T47D (cell line): ENCODE results near the gene TRMT1L.
"Not testable (repeated sequence)": the region's sequence is repeated elsewhere in the genome, so short reads cannot be mapped to it uniquely, and the experiment has no call there.

Experiments
- DNase-seq, 2 experiments: peaks; one replicate each; pipeline versions ENCODE4 v3.0.0 to v3.0.0-alpha.2; 2011 to 2012; ENCODE audit warnings: low read depth in 1 of 2, low spot score in 1 of 2
- JUND ChIP-seq: IDR thresholded peaks from 2 replicates; pipeline ENCODE4 v1.6.1; 2012; ENCODE audit warnings: low read depth
- in situ Hi-C: cut with HindIII; loops from 2 replicates; pipeline ENCODE4 v1.10.0; 2016; ENCODE audit warnings: low sequenced_read_pairs, low pct_unique_long_range_greater_than_20kb

The TRMT1L gene, protein sequence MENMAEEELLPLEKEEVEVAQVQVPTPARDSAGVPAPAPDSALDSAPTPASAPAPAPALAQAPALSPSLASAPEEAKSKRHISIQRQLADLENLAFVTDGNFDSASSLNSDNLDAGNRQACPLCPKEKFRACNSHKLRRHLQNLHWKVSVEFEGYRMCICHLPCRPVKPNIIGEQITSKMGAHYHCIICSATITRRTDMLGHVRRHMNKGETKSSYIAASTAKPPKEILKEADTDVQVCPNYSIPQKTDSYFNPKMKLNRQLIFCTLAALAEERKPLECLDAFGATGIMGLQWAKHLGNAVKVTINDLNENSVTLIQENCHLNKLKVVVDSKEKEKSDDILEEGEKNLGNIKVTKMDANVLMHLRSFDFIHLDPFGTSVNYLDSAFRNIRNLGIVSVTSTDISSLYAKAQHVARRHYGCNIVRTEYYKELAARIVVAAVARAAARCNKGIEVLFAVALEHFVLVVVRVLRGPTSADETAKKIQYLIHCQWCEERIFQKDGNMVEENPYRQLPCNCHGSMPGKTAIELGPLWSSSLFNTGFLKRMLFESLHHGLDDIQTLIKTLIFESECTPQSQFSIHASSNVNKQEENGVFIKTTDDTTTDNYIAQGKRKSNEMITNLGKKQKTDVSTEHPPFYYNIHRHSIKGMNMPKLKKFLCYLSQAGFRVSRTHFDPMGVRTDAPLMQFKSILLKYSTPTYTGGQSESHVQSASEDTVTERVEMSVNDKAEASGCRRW

GRCh38 chr1:185156854-185157598, at the start of gene TRMT1L, which contains the start of gene SWT1:
TSS of gene TRMT1L (minus strand) at chr1:185156953. CDS start at chr1:185156712, 241 bp downstream.
TSS of gene SWT1 (plus strand) at chr1:185157167. CDS start at chr1:185160842, 3,675 bp downstream.
- in situ Hi-C loops = no loop called here
- no peak for TF ChIP-seq JUND
- DNase-seq = peak; percentile 89 to 100

DNA sequence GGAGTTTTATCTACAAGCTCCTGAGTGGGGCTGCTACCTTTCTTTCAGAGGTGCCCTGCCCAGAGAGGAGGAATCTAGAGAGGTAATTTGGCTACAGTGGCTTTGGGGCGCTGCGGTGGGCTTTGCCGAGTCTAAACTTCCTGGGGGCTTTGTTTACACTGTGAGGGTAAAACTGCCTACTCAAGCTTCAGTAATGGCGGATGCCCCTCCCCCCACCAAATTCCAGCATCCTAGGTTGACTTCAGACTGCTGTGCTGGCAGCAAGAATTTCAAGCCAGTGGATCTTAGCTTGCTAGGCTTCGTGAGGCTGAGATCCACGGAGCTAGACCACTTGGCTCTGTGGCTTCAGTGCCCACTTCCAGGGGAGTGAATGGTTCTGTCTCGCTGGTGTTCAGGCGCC, 44.1 kb upstream of the TRMT1L start:
- TF ChIP-seq JUND = no peak
- no peak for DNase-seq
- in situ Hi-C loops = no loop called here

- in situ Hi-C loops, DNase-seq: not testable (repeated sequence)
Measured at GRCh38 chr1:185198712-185199111, 42.0 kb upstream of the TRMT1L start.

DNA sequence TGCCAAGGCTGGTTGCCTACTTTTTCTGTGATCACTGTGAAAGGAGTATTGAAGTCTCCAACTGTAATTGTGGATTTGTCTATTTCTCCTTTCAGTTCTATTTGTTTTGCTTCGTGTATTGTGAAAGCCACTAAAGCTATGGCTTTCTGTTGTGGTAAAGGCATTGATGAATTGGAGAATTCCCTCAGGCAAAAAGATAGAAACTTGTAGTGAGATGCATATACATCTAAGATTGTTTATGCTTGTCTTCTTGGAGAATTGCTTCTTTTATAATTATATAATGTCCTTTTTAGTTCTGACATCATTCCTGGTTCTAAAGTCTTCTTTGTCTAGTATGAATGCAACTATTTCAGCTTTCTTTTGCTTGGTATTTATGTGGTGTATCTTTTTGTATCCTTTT, 37.0 kb upstream of the TRMT1L start:
- in situ Hi-C loops = no loop called here
- DNase-seq = no peak
- no peak for TF ChIP-seq JUND

DNA sequence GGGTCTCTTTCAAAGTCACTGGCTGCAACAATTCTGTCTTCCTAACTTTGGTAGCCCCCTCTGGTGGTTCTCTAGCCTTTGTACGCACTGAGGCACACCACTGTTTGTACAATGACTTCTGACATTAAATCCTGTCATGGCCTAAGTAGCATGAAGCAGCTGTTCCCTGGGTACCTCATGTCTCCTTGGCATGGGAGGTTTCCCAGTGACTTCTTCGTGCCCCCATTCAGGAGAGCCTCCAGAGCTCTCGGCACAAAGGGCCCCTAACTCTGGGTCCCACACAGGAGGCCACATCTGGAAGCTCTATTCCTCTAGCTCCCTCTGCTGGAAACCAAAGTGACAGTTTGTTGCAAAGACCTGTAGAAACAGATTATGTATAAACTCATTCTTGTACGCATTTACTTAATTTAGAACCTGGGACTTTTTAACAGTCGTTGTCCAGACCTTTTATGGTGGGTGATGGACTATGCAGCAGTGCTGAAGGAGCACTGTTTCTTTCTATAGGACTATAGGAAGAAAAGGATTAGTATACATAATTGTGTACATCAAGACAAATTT, 13.6 kb upstream of the TRMT1L start:
- no peak for TF ChIP-seq JUND
- DNase-seq = peak; percentile 41 to 78
- in situ Hi-C loops = no loop called here

DNA sequence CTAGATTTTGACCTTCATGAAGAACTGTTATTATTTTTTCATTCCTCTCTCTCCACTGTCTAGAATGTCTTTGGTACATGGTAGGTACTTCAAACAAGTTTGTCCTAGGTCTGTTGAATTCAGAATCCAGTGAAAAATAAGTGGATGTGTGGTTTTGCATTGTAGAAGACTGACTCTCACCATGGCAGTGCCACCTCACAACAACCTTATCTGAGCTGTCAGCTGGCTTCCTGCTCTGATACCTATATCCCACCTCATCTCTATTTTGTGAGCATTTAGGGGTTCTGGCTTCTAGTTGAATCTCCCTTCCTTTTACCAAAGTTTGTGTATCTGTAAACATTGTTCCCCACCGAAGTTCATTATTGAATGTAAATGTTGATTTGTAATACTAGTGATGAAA, 9.4 kb upstream of the TRMT1L start:
- in situ Hi-C loops = no loop called here
- TF ChIP-seq JUND = no peak
- DNase-seq = no peak

- in situ Hi-C loops = no loop called here
- no peak for TF ChIP-seq JUND
- no peak for DNase-seq
Measured at GRCh38 chr1:185162491-185162890, 5.7 kb upstream of the TRMT1L start.

- TF ChIP-seq JUND = no peak
- no peak for DNase-seq
- in situ Hi-C loops = no loop called here
Measured at GRCh38 chr1:185159966-185160365, 3.2 kb upstream of the TRMT1L start.

DNA sequence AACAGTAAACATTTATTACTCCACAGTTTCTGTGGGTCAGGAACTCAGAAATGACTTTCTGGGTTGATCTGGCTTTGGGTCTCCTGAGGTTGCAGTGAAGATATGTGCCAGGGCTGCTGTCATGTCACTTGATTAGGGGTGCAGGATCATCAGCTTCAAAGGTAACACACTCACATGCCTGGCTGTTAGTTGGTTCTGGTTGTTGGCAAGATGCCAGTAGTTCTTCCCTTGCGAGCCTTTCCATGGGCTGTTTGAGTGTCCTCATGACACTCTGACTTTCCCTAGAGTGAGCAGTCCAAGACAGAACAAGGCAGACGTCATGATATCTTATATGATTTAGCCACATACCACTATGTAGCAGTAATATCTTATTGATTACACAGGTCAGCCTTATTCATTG, 2.0 kb upstream of the TRMT1L start:
- peak in 1 of 2 experiments; percentile 3 for DNase-seq
- in situ Hi-C loops = no loop called here
- TF ChIP-seq JUND = no peak

DNA sequence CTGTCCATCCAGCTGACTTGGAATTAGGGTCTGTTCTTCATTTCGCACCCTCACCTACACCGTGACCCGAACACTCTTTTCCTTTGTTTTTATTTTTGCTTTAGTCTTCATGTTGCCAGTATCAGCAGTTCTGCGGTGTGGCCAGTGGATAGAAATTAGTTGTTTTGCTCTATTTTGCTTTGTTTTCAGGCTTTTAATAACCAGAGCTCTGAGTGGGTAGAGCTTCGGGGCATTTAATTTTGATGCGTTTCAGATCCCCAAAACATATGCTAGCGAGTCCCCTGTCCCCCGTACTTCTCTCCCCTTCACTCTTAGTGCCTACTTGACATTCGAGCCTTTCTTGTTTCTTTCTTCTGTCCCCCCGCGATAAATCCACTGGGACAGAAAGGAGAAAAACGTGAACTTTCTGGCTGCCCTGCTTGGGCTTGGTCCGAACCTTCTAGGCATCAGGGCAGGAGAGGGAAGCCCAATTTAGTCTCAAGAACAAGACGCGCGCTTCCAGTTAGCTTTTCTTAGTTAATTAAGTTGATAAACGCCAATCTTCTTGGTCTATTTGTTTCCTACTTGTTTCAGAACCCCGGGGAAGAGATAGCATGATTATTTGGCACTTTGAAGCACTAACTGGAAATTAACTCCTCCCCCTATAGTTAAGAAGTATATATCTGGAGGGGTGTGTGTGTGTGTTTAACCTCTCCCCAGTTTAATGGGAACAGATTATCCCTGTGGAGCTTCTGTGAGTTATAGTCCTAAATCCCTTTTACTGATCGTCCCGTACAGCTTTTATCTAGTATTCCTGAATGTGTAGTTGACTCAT, 1.1 kb upstream of the TRMT1L start:
- no peak for TF ChIP-seq JUND
- in situ Hi-C loops = no loop called here
- no peak for DNase-seq

DNA sequence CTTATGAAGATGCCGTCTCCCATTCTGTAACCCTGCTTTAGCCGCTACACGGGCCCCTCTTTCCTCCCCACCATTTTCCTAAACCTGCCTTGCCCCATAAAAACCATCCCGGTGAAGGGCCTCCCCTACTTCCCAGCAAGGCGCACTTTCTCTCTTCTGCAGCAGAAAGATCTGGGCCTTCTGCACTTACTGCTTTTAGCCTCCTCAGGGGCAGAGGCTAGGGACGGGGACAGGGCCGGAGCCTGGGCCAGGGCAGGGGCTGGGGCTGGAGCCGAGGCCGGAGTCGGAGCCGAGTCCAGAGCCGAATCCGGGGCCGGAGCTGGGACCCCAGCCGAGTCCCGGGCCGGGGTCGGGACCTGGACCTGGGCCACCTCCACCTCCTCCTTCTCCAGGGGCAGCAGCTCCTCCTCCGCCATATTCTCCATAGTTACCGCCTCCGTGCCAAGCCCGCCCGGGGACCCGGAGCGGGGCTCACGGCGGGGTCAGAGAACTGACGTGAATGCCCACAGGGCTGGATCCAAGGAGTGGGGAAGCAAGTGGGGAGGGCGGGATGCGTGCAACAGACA, 382 bp downstream of the TRMT1L start:
- no peak for DNase-seq
- in situ Hi-C loops = no loop called here
- no peak for TF ChIP-seq JUND
